ENCODE measurements around the gene PIGC. TPM values are rescaled to one million over a fixed set of nuclear protein-coding genes. Genes with fewer than 3 reads are reported as not detected.

PIGC gene
- total RNA-seq, 1 experiment from 2014 or later = 17.5 TPM

DNA sequence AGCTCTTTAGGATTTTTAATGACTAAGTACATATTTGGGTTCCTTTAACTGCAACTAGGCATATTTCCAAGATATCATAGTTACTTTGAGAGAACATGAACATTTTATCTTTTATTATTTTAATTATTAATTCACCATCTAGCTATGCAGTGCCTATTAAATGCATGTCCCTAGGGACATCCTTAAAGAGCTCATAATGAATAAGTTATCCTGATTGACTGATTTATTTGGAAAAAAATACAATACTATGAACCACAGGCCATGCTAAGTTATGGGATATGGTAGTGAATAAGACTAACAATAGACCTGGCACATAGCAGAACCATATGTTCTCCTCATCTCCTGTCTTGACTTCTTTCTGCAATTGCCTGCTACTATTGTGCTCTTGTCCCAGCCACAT, 39.7 kb downstream of the PIGC start:
- H3K4me3 Mint-ChIP-seq = no peak overlapping the region
- no peak overlapping the region for H3T11ph ChIP-seq (ENCODE audit: low read length)
- H3K18ac ChIP-seq (ENCODE audit: insufficient read length, low read depth, low read length) = no peak overlapping the region
- H3K27ac Mint-ChIP-seq = no peak overlapping the region
- no peak overlapping the region for H4K8ac ChIP-seq (replicated peaks; ENCODE audit: insufficient read length, low read depth, low read length)
- H3K4me1 ChIP-seq (ENCODE audit: insufficient read depth, low read length) = no peaks in the 10 kb centered on the region; the same call in 1 of the 2 replicates
- H3K9me3 Mint-ChIP-seq = no peaks in the 10 kb centered on the region
- H3K9me3 ChIP-seq (ENCODE audit: control insufficient read depth, low read depth, low read length) = no peaks in the 10 kb centered on the region
- no peak overlapping the region for H2BK120ac ChIP-seq (ENCODE audit: low read depth, low read length, poor library complexity, severe bottlenecking)
- TF ChIP-seq, protein P1, sequence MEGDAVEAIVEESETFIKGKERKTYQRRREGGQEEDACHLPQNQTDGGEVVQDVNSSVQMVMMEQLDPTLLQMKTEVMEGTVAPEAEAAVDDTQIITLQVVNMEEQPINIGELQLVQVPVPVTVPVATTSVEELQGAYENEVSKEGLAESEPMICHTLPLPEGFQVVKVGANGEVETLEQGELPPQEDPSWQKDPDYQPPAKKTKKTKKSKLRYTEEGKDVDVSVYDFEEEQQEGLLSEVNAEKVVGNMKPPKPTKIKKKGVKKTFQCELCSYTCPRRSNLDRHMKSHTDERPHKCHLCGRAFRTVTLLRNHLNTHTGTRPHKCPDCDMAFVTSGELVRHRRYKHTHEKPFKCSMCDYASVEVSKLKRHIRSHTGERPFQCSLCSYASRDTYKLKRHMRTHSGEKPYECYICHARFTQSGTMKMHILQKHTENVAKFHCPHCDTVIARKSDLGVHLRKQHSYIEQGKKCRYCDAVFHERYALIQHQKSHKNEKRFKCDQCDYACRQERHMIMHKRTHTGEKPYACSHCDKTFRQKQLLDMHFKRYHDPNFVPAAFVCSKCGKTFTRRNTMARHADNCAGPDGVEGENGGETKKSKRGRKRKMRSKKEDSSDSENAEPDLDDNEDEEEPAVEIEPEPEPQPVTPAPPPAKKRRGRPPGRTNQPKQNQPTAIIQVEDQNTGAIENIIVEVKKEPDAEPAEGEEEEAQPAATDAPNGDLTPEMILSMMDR (conservative IDR thresholded peaks at IDR 0.05) = no peak
- H2AK5ac ChIP-seq (ENCODE audit: insufficient read length, low read length) = no peak overlapping the region
- H3K27me3 Mint-ChIP-seq (ENCODE audit: low read depth) = no peaks in the 10 kb centered on the region
- no peak overlapping the region for H3K9ac ChIP-seq (ENCODE audit: extremely low read depth, insufficient read length, low read length)
- H4K91ac ChIP-seq (ENCODE audit: insufficient read length, low read depth, low read length) = no peak overlapping the region
- no peak overlapping the region for H3K23ac ChIP-seq (ENCODE audit: insufficient read length, low read depth, low read length)
- no peak overlapping the region for H3K14ac ChIP-seq (ENCODE audit: insufficient read depth, low read length)
- no peaks in the 10 kb centered on the region for H3K79me2 ChIP-seq (ENCODE audit: insufficient read depth, low read length)
- H3K23me2 ChIP-seq (ENCODE audit: insufficient read length, low read depth, low read length, poor library complexity, severe bottlenecking) = no peaks in the 10 kb centered on the region
- no peaks in the 10 kb centered on the region for H3K27me3 ChIP-seq (ENCODE audit: insufficient read depth, low read length)
- H3K4me1 Mint-ChIP-seq = peaks cover 7 to 13% of the 10 kb centered on the region in 2 experiments
- no peak for DNase-seq
- no peaks in the 10 kb centered on the region for H3K79me1 ChIP-seq (ENCODE audit: insufficient read depth, low read depth, low read length, poor library complexity, severe bottlenecking)
- no peak overlapping the region for H4K5ac ChIP-seq (ENCODE audit: insufficient read length, low read depth, low read length)
- no peak overlapping the region for H3K4ac ChIP-seq (ENCODE audit: low read depth, low read length)
- H3K27ac ChIP-seq (ENCODE audit: insufficient read length, low read depth, low read length) = no peak overlapping the region
- no peak overlapping the region for H3K56ac ChIP-seq (ENCODE audit: insufficient read length, low read depth, low read length)
- no peak overlapping the region for H2AFZ ChIP-seq (ENCODE audit: low read length)
- H2BK12ac ChIP-seq (ENCODE audit: insufficient read length, low read depth, low read length) = no peak overlapping the region
- no peak overlapping the region for H2BK20ac ChIP-seq (ENCODE audit: low read depth, low read length, poor library complexity, severe bottlenecking)
- no peak overlapping the region for H2BK5ac ChIP-seq (ENCODE audit: insufficient read length, low read length)
- H3K36me3 Mint-ChIP-seq (ENCODE audit: insufficient read depth in 1 of 3, low read depth in 3 of 3) = no peaks in the 10 kb centered on the region
- H3K4me2 ChIP-seq (ENCODE audit: insufficient read depth, insufficient read length, low read length) = no peak overlapping the region
- H2BK15ac ChIP-seq (ENCODE audit: low read depth, low read length) = no peak overlapping the region
- H4K20me1 ChIP-seq (ENCODE audit: control insufficient read depth, insufficient read depth, insufficient read length) = no peaks in the 10 kb centered on the region

Data from H9 (cell line).